ENCODE results near the gene ETS1. TPM values are rescaled to one million over a fixed set of nuclear protein-coding genes. Genes with fewer than 3 reads are reported as not detected.

ETS1 gene
- total RNA-seq, 1 experiment from 2014 or later = 3.7 TPM

DNA sequence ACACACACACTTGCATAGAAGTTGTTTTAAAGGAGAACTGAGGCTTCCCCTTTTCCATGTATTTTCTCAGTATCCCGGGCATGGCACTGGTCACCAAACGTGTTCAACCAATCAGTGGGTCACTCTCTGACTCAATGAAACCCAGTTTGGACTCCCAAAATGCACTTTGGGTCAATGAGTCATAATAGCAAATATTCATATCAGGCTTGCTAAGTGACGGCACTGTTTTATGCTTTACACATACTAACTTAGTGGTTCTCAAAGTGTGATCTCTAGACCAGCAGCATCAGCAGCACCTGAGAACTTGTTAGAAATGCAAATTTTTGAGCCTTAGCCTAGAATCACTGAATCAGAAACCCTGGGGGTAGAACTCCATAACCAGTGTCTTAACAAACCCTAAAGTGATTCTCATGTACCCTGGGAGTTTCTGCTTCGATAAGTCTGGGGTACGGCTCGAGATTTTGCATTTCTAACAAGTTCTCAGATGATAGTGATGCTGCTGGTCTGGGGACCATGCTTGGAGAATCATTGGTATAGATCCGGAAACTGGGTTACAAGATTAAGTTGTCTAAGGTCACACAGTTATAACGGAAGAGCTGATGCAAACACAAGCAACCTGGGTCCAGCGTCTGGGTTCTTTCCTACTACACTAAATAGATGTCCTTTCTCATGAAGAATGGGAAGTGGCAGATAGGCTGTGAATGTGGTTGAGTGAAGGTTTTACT, 35.6 kb downstream of the ETS1 start:
- DNase-seq (ENCODE audit: low spot score) = no peak
- no TSS peak for BruUV-seq (replicated peaks)
- TF ChIP-seq, protein P1, sequence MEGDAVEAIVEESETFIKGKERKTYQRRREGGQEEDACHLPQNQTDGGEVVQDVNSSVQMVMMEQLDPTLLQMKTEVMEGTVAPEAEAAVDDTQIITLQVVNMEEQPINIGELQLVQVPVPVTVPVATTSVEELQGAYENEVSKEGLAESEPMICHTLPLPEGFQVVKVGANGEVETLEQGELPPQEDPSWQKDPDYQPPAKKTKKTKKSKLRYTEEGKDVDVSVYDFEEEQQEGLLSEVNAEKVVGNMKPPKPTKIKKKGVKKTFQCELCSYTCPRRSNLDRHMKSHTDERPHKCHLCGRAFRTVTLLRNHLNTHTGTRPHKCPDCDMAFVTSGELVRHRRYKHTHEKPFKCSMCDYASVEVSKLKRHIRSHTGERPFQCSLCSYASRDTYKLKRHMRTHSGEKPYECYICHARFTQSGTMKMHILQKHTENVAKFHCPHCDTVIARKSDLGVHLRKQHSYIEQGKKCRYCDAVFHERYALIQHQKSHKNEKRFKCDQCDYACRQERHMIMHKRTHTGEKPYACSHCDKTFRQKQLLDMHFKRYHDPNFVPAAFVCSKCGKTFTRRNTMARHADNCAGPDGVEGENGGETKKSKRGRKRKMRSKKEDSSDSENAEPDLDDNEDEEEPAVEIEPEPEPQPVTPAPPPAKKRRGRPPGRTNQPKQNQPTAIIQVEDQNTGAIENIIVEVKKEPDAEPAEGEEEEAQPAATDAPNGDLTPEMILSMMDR (conservative IDR thresholded peaks at IDR 0.05; ENCODE audit: low read depth, low read length) = no peak
- no peak for TF ChIP-seq EZH2 (IDR thresholded peaks at IDR 0.05; ENCODE audit: borderline replicate concordance, low read depth, low read length, poor library complexity, severe bottlenecking)
- H3K36me3 ChIP-seq (ENCODE audit: insufficient read depth, low read length, poor library complexity, severe bottlenecking) = no peaks in the 10 kb centered on the region
- no peaks in the 10 kb centered on the region for H3K9me3 ChIP-seq (ENCODE audit: low read depth, low read length, poor library complexity, severe bottlenecking)
- ChIA-PET POLR2A (ENCODE audit: low non-redundant PET) (no interaction called here), CTCF (no interaction called here)
- H3K4me3 ChIP-seq (ENCODE audit: low read depth, low read length, poor library complexity, severe bottlenecking) = no peak overlapping the region
- H3K27ac ChIP-seq (ENCODE audit: low read depth, low read length, poor library complexity, severe bottlenecking) = no peak overlapping the region
- H3K27me3 ChIP-seq (replicated peaks; ENCODE audit: insufficient read depth, low read depth, low read length, poor library complexity) = peaks cover 59% of the 10 kb centered on the region
- no peaks in the 10 kb centered on the region for H3K4me1 ChIP-seq (ENCODE audit: insufficient read depth, low read length, poor library complexity, severe bottlenecking)
- intact Hi-C loops (cut with micrococcal nuclease; ENCODE audit: unreplicated experiment) = no loop called here

GRCh38 chr11:128551058-128551457, 36.3 kb downstream of the ETS1 start:
- Histone ChIP-seq H3K4me3 (ENCODE audit: low read depth, low read length, poor library complexity, severe bottlenecking) (no peak overlapping the region), H3K36me3 (ENCODE audit: insufficient read depth, low read length, poor library complexity, severe bottlenecking) (no peaks in the 10 kb centered on the region), H3K9me3 (ENCODE audit: low read depth, low read length, poor library complexity, severe bottlenecking) (no peaks in the 10 kb centered on the region), H3K27ac (ENCODE audit: low read depth, low read length, poor library complexity, severe bottlenecking) (no peak overlapping the region), H3K4me1 (ENCODE audit: insufficient read depth, low read length, poor library complexity, severe bottlenecking) (no peaks in the 10 kb centered on the region), H3K27me3 (replicated peaks; ENCODE audit: insufficient read depth, low read depth, low read length, poor library complexity) (peaks cover 66% of the 10 kb centered on the region)
- CTCF ChIA-PET = no interaction called here
- POLR2A ChIA-PET (ENCODE audit: low non-redundant PET) = no interaction called here
- no peak for DNase-seq (ENCODE audit: low spot score)
- intact Hi-C loops (cut with micrococcal nuclease; ENCODE audit: unreplicated experiment) = no loop called here
- TF ChIP-seq EZH2 (IDR thresholded peaks at IDR 0.05; ENCODE audit: borderline replicate concordance, low read depth, low read length, poor library complexity, severe bottlenecking) = no peak
- TF ChIP-seq, protein P1 (conservative IDR thresholded peaks at IDR 0.05; ENCODE audit: low read depth, low read length) = no peak
- BruUV-seq (replicated peaks) = no TSS peak

- Histone ChIP-seq H3K36me3 (ENCODE audit: insufficient read depth, low read length, poor library complexity, severe bottlenecking) (no peaks in the 10 kb centered on the region), H3K4me3 (ENCODE audit: low read depth, low read length, poor library complexity, severe bottlenecking) (no peak overlapping the region), H3K27ac (ENCODE audit: low read depth, low read length, poor library complexity, severe bottlenecking) (no peak overlapping the region), H3K27me3 (replicated peaks; ENCODE audit: insufficient read depth, low read depth, low read length, poor library complexity) (peaks cover 73% of the 10 kb centered on the region), H3K9me3 (ENCODE audit: low read depth, low read length, poor library complexity, severe bottlenecking) (no peaks in the 10 kb centered on the region), H3K4me1 (ENCODE audit: insufficient read depth, low read length, poor library complexity, severe bottlenecking) (no peaks in the 10 kb centered on the region)
- DNase-seq (ENCODE audit: low spot score) = no peak
- ChIA-PET POLR2A (ENCODE audit: low non-redundant PET) (no interaction called here), CTCF (no interaction called here)
- BruUV-seq (replicated peaks) = no TSS peak
- TF ChIP-seq, protein P1 (conservative IDR thresholded peaks at IDR 0.05; ENCODE audit: low read depth, low read length) = no peak
- TF ChIP-seq EZH2 (IDR thresholded peaks at IDR 0.05; ENCODE audit: borderline replicate concordance, low read depth, low read length, poor library complexity, severe bottlenecking) = no peak
- intact Hi-C loops (cut with micrococcal nuclease; ENCODE audit: unreplicated experiment) = no loop called here
These were observed 37.0 kb downstream of the ETS1 start for GRCh38 chr11:128550261-128550821.

Data from A673 (cell line).